UCSD-AML1 (cell line): ENCODE data around the gene PTPN1.
"Not testable (repeated sequence)": the region's sequence is repeated elsewhere in the genome, so short reads cannot be mapped to it uniquely, and the experiment has no call there.

ENCODE experiments used
- DNase-seq: peaks from one replicate; lab custom pipeline; 2025; ENCODE audit not compliant: unreplicated experiment; lab: John Stamatoyannopoulos, UW

Gene PTPN1

DNA sequence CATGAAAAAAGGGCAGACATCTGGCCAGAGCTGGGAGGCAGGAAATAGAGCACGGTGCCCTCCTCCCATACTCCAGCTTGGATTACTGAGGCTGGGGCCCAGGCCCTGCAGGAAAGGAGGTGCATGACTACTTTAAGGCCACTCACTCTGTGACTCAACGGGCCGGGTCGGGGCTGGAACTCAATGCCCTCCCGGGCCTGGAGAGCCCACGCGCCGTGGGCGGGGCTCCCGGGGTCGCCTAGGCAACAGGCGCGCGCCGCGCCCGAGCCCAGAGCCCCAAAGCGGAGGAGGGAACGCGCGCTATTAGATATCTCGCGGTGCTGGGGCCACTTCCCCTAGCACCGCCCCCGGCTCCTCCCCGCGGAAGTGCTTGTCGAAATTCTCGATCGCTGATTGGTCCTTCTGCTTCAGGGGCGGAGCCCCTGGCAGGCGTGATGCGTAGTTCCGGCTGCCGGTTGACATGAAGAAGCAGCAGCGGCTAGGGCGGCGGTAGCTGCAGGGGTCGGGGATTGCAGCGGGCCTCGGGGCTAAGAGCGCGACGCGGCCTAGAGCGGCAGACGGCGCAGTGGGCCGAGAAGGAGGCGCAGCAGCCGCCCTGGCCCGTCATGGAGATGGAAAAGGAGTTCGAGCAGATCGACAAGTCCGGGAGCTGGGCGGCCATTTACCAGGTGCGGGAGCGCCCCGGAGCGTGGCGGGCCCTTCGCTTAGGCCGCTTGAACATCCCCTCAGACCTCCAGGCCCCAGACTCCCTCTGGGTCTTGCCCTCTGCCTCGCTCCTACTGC, at the start of gene PTPN1:
TSS of gene PTPN1 (plus strand) at position 461 of the 783 bp plus-strand sequence. CDS start at position 606, 145 bp downstream.
- peak; percentile 98 for DNase-seq

DNA sequence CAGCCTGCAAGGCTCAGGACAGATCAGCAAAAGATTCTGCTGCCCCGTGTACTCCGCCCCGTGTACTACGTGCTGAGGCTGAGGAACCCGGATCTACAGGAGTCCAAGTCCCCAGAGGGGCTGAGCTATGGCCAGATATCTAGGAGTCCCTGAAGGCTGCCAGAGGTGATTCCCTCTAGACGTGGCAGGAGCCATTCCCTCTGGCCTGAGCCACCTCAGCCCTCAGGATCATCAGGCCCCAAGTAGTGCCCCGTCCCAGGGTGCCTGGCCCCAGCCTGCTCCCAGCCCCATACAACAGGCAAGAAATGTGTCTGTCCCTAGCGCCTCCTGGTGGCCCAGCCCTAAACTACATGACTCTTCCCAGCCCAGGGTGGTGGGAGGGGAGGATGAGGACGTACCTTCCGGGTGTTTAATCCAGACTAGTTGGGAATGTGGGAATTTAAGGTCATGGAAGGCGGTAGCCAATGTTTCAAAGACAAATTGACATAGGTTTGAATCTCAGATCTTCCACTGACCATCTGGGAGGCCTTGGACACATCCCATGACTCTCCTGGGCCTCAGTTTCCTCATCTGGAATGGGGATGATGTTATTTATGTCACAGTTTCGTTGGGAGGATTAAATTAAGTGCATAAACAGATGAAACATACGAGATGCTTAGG, 49.4 kb upstream of the PTPN1 start:
- DNase-seq, result peak; percentile 85

GRCh38 chr20:50462093-50462690, 48.0 kb upstream of the PTPN1 start:
- DNase-seq, result no peak

GRCh38 chr20:50464026-50464724, 46.0 kb upstream of the PTPN1 start:
- DNase-seq, result peak; percentile 66

GRCh38 chr20:50464725-50465650, 45.2 kb upstream of the PTPN1 start:
- no peak for DNase-seq

- no peak for DNase-seq
Observed at GRCh38 chr20:50467174-50467573, 43.0 kb upstream of the PTPN1 start.

DNA sequence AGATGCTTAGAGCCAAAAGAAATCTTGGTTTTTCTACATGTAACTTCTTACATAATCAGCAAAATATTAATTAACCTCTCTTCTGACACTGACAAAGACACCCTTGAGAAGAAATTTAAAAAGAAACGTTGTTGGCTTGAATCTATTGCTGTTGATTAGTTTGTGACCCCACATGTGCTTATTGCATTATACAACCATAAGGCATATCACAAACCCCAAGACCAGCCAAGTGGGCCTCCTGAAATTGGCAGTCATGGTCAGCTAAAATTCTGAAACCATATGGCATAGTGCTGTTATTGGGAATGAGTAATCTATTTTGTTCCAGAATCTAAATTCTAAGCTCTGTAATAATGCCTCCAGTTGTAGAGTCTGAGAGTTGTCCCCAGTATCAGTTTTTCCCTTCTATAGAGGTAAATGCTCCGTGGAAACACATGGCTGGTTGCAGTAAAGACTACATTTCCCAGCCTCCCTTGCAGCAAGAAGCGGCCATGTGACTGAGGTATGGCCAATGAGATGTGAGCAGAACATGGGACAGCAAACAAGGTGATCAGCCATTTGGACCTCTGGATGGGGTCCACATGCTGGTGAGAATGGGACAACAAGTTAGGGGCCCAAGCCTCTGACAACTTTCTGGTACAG, 42.3 kb upstream of the PTPN1 start:
- peak; percentile 23 for DNase-seq

GRCh38 chr20:50468378-50468798, 41.8 kb upstream of the PTPN1 start:
- DNase-seq, result no peak

GRCh38 chr20:50469176-50469723, 40.9 kb upstream of the PTPN1 start:
- no peak for DNase-seq

GRCh38 chr20:50469796-50470195, 40.4 kb upstream of the PTPN1 start:
- no peak for DNase-seq

- no peak for DNase-seq
Observed at GRCh38 chr20:50470264-50470858, 39.8 kb upstream of the PTPN1 start.

DNA sequence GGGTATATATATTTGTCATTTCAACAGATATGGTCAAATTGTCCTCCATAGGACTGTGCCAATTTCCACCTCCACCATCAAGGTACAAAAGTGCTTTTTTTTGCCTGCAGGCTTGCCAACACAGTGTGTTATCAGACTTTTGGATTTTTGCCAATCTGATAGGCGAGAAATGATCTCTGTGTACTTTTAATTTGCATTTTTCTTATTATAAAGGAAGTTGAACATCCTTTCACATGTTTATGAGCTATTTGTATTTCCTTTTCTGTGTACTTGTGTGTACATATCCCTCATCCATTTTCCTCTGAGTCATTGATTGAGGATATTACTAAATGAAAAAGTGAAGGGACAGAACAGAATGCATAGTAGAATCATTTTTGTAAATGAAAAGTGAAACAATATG, 39.0 kb upstream of the PTPN1 start:
- no peak for DNase-seq

- no peak for DNase-seq
Observed at GRCh38 chr20:50472693-50473664, 37.2 kb upstream of the PTPN1 start.

DNA sequence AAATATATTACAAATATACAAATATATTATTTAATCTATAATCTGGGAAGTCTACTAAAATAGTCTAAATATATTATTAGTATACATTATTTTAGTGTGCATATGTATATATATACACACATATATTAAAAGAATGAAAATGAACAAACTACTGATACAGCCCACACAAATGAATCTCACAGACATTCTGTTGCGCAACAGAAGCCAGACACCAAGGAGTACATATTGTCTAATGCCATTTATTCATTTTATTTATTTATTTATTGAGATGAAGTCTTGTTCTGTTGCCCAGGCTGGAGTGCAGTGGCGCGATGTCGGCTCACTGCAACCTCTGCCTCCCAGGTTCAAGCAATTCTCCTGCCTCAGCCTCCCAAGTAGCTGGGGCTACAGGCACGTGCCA, 35.8 kb upstream of the PTPN1 start:
- DNase-seq, result not testable (repeated sequence)

- DNase-seq, result no peak
Observed at GRCh38 chr20:50475681-50476292, 34.4 kb upstream of the PTPN1 start.

GRCh38 chr20:50477239-50477872, 32.8 kb upstream of the PTPN1 start:
- no peak for DNase-seq
